GM08714 (cell line): ENCODE measurements around the gene FYN.
A peak's percentile ranks its signal among the peaks of the same experiment; 100 is the strongest.
"Not testable (repeated sequence)": the region's sequence is repeated elsewhere in the genome, so short reads cannot be mapped to it uniquely, and the experiment has no call there.

ENCODE experiments used
- H3K4me3 ChIP-seq: fragments of 200-500 bp; sonication (Bioruptor generic); 2 replicates; pipeline ENCODE4 v1.5.1; 2014; ENCODE audit warnings: mild to moderate bottlenecking, low read length, inconsistent platforms
- ZNF274 ChIP-seq: IDR thresholded peaks from 2 replicates; pipeline ENCODE4 v1.6.1; 2012; ENCODE audit warnings: mild to moderate bottlenecking, low read depth, low read length

Gene FYN

DNA sequence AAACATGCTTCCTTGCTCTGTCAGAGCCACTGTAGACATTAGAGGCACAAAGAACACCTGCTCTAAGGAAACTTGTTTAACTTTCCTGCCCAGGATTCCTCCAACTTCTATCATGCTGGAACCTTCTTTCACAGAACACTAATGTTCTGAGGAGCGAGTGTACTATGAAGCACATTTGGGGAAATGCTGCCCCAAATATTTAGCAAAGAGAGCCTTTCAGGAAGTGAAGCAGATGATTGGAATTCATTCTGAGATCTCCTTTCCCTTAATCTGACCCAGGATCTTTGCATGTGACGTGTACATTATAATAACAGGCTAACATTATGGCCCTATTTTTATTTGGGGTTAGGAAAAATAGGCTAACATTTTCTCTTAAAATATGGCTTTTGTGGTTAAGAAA lies 21.0 kb upstream of the FYN start:
- no peak for TF ChIP-seq ZNF274
- no peak overlapping the region for H3K4me3 ChIP-seq

DNA sequence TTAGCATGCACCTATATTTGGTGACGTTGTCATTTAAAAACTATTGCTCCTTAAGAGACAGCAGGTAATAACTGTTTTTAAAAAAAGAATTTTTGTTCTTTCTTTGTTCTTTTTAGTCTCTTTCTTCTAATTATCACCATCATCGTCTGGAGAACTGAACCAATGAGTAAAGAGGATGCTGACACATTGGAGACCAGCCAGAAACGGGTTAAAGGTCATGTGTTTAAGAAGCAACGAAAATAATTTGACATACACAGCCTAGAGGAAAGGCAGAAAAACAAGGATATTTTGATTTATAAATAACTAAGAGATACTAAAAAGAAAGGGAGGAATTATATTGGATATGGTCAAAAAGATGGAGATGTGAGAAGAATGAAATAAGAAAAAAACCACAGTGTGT lies 19.2 kb upstream of the FYN start:
- no peak overlapping the region for H3K4me3 ChIP-seq
- TF ChIP-seq ZNF274 = no peak

DNA sequence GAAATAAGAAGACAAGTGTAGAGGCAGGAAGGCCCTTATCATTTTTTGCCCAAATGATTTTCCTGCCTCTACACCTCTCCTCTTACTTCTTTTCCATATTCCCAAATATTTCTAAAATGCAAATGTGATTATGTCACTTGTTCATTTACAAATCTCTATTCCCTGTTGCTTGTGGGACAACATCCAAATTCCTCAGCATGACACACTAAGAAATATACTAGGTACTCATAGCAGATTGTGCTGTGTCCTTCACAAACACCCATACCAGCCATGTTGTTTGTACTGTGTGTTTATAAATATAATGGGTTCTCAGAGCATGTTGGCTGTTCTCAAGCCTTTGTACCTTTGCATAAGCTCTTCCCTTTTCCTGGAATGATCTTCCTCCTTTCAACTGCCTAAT lies 17.7 kb upstream of the FYN start:
- H3K4me3 ChIP-seq = no peak overlapping the region
- TF ChIP-seq ZNF274 = no peak

DNA sequence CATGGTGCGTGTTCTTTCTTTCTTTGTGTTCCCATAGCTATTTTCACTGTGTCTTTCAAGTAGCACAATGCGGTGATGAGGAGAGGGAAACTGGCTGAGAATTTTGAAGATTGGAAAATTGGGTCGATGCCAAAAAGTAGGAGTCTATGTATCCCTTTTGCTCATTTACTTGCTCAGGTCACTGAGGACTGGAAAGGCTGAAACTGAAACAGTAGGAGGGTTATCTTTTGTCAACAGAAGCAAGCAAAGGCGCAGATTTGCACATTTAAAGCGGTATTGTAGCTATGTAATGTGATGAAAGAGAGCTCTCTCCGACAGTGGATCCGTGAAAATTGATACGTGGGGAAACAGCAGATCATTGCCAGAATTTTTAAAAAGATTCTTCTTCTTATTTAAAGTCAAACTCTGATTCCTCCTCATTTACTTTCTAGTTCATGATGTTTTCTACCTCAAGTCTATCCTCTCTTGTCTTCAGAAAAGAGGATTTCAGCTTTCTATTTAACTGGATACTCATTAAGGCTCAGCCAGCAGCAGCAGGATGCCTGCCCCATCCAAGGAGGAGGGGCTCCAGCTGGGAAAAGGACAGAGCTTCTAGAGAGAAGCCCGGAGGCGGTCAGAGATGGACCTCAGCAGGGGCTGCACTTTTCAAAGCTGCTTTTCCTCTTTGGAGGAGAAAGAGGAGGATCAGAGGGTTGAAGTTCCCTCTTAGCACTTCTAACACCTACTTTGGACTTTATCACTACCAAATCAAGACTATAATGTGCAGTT lies 15.9 kb upstream of the FYN start:
- H3K4me3 ChIP-seq = no peak overlapping the region
- TF ChIP-seq ZNF274 = no peak

DNA sequence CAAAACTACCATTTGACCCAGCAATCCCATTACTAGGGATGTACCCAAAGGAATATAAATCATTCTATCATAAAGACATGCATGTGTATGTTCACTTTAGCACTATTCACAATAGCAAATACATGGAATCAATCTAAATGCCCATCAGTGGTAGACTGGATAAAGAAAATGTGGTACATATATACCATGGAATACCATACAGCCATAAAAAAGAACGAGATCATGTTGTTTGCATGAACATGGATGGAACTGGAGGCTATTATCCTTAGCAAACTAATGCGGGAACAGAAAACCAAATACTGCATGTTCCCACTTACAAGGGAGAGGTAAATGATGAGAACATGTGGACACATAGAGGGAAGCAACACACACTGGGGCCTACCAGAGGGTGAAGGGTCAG lies 13.5 kb upstream of the FYN start:
- not testable (repeated sequence) for H3K4me3 ChIP-seq

DNA sequence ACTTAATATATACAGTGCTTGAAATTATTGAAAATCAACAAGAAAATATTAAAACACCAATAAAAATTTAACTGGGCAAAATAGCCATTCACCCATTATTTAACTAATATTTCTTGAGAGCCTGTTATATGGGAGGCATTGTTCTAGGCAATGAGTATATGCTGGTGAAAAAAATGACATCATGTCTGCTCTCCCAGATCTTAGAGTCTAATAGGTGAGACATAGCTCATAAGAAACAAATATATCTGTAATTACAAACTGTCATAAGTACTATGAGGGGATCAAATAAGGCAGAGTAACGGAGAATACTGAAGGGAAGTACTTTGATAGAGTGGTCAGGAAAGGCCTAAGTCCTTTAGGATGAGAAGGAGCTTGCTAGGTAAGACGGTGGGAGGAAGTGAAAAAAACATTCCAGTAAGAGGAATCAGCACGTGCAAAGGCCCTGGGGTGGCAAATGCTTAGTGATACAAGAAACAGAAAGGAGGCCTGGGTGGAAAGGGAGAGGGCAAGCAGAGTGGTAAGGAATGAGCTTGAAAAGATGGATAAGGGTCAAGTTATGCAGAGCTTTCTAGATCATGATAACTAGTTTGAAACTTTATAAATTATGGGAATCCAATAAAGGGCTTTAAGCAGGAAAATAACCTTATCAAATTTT lies 12.2 kb upstream of the FYN start:
- H3K4me3 ChIP-seq = no peak overlapping the region
- TF ChIP-seq ZNF274 = no peak

DNA sequence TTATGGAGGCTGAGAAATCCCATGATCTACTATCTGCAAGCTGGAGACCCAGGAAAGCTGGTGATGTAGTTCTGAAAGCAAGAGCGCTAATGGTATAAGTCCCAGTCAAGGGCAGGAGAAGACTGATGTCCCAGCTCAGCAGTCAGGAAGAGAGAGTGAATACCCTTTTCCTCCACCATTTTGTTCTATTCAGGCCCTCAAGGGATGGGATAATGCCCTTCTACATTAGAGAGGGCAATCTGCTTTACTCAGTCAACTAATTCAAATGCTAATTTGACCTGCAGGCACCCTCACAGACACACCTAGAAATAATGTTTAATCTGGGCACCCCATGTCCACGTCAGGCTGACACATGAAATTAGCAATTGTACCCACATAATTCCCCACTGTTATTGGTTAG lies 10.8 kb upstream of the FYN start:
- no peak overlapping the region for H3K4me3 ChIP-seq
- TF ChIP-seq ZNF274 = no peak

DNA sequence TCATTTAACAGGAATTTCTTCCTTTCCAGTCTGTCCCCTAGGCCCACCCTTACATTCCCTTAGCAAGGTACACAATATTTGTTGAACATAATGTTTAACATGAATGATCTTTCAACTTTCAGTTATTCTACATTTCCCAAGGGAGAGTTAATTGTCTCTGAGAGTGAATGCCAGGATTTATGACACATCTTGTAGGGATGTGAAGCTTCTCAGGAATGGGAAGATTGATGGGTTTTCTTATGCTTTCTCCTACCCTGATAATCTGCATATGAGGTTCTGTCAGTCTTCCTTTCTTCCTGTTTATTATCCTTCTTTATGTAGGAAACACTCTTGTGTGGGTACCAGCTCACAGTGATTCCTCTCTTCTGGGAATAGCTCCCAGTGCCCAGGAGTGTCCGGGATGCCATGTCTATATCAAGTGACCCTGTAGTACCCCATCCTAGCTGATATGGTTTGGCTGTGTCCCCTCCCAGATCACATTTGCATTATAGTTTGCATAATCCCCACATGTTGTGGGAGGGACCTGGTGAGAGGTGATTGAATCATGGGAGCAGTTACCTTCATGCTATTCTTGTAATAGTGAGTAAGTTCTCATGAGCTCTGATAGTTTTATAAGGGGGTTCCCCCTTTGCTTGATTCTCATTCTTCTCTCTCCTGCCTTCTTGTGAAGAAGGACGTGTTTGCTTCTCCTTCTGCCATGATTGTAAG lies 7.1 kb upstream of the FYN start:
- TF ChIP-seq ZNF274 = no peak
- H3K4me3 ChIP-seq = no peak overlapping the region

DNA sequence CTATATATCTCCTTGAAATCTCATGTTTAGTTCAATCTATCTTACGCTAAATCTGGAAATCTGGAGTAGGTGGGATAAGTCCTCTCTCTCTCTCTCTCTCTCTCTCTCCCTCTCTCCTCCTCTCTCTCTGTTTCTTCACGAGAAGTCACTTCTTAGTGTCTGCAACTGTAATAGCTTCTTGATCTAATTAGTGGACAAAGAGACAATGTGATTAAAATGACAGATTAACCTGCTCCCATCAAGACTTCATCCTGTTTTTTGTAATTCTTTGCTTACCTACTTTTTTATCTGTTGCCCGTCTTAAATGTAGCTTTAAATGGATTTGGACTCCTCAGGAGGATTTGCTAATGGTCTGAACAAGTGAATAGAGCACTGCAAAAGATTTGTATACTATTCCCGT lies 2.5 kb upstream of the FYN start:
- TF ChIP-seq ZNF274 = no peak
- no peak overlapping the region for H3K4me3 ChIP-seq

DNA sequence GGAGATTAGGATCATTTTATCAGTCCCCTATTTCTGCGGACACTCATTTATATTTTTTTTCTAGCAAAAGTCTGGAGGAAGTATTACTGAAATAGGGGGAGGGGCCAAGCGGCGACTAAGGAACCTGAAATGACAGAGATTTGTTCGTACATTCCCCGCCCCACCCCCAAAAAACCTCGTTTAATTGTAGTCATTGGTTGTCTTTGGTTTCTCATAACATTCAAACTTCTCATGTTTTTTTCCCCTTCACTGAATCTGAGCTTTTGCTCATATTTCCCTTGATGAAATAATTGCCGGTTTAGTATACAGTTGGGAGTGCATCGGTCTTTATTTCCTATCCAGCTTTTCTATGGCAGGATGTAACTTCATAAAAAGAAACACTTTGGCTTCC lies 768 bp upstream of the FYN start:
- H3K4me3 ChIP-seq = peak overlapping the region; percentile 75
- no peak for TF ChIP-seq ZNF274

DNA sequence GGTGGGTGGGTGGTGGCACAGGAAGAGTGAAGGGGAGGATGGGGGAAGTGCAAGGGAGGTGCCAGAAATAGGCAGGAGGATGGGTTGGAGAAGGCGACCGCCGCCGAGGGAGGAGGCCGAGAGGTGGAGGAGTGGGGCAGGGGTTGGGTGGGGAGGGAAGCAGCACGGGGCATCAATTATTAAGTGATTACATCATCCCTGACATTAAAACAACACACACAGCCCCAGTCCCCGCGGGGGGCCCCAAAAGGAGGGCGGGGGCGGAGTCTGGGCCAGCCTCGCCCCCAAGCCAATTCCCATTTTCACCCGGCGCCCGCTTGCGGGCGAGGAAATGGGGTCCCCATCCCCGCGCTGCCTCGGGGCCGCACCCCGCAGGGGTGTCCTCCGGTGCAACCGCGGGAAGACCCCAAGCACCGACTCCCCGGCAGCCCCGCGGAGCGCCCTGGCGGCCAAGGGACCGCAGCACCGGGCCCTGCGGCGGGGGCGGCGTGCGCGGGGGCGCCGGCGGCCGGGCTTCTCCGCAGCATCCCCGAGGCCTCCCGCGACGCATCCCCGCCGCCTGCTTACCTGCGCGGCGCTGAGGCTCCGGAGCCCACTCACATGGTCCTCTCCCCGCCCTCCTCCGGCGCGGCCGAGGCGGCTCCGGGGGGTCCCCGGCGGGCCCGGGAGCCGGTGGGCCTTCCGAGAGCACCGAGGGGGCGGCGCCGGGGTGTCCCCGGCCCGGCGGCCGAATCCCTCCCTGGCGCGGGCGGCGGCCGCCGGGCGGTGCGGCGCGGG lies 663 bp downstream of the FYN start:
- peak overlapping the region; percentile 83 for H3K4me3 ChIP-seq

DNA sequence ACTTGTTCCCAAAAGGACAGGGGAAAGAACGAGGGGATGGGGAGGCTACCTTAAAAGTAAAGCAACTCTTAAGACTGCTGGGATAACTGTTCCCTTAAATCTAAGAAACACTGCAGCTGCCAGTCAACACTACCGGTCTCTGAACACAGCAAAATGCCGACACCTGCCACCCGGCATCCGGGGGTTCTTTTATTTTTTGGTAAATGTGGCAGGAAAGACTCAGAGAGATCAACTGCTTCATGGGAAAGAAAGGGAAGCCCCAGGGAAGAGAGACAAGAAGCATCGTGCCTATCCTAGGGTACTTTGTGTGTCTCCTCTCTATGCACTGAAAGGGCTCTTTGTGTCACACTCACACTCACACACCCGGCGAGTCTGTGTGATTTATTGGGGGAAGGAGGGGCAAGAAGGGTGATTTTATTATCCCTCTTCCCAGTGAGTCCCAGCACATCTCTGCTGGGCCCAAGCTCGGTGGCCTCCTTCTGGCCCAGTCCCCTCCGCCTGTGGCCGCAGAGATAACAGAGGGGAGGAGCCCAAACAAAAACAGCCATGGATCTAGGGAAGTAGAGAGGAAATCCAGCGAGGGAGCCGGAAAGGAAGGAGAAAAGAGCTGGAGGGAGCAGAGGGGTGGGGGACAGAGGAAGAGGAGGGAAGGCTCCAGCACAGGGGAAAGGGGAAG lies 1.4 kb downstream of the FYN start:
- H3K4me3 ChIP-seq = peak overlapping the region; percentile 83
- TF ChIP-seq ZNF274 = no peak

More for the DNA sequence above, 663 bp downstream of the FYN start:
- TF ChIP-seq ZNF274 = no peak

DNA sequence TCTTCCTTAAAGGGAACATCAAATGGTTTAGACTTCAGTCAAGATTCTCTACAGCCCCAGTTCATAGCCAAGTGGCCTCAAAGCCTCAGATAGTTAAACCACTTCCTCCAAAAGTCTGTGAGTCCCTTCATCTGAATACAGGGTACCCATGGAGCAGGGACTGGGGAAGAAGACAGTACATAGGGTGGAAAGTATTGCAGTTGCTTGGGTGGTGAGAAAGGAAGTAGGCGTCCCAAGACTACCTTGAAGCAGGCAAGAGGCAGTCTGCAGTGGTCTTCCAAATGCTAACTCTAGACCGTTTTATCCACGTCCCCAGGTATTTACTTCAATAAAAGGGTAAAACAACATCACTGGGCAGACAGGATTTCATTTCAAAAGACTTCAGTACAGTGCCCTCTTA lies 2.0 kb downstream of the FYN start:
- H3K4me3 ChIP-seq = peak overlapping the region; percentile 83
- TF ChIP-seq ZNF274 = no peak

DNA sequence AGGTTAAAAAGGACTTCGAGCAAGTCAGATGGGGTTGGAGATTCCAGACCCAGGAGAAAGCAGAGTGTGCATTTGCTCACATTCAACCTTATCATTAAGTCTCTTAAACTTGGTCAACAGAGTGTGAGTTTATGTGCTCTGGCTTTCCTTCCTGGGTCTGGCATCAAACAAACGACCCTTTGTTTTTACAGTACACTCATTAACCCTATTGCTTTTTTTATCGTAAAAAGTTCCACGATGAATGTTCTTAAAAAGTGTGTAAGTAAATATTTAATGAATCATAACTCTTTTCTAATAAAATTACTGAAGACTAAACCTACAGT lies 2.5 kb downstream of the FYN start:
- no peak for TF ChIP-seq ZNF274
- H3K4me3 ChIP-seq = peak overlapping the region; percentile 83; the same call in 1 of the 2 replicates
